Measurements from ENCODE around the gene MARCKSL1. TPM values are rescaled to one million over a fixed set of nuclear protein-coding genes. Genes with fewer than 3 reads are reported as not detected.

The MARCKSL1 gene
- total RNA-seq, result 10 to 100 TPM in 2 of 4 donors, 1 to 10 TPM in 2; 6.9 to 21.0 (median 11.1) TPM

DNA sequence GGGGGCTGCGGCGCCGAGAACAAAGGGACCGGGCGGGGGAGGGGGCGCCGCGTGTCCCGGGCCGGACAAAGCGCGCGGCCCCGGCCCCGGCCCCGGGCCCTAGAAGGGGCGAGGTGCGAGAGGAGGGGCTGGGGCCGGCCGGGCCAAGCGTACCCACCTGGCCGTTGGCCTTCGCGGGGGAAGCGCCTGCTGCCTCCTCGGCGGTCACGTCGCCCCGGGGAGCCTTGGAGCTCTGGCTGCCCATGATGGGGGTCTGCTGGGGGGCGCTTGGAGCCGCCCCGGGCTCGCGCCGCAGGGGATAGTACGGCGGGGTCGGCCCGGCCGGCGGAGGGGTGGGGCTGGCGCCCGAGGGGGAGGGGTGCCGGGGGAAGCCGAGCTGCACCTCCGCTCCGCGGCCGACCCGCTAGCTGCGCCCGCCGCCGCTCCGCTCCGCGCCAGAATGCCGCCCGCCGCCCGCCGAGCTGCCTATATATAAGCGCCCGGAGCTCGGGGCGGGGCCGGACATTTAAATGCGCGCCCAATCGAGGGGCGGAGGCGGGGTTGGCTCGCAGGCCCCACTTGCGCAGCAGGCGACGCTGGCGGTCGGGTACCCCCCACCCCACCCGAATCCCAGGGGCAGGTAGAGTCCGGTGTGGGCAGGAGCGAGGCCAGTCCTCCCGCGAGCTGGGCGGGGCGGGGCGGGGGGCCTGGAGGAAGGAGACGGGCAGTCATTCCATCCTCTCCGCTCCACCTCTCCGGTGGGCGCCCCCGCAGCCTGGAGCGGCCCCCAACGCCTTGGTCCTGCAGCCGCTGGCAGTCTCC lies at the start of gene MARCKSL1:
Gene MARCKSL1 (minus strand): TSS at position 444 of the 801 bp plus-strand sequence. CDS start 200 bp downstream, at position 244.
- DNase-seq (ENCODE audit: low spot score in 2 of 2), result peak; percentile 54 to 95
- H3K4me3 ChIP-seq (ENCODE audit: low read depth, poor library complexity, severe bottlenecking), result peak within 1 kb of the TSS; percentile 59
- intact Hi-C loops (cut with DNase I; ENCODE audit: low total_unique reads), result no loop called here
- 4 to 7% methylated on average over 14 to 30 of the region's 95 CpGs for WGBS, 2 donors
- TF ChIP-seq, protein P1, sequence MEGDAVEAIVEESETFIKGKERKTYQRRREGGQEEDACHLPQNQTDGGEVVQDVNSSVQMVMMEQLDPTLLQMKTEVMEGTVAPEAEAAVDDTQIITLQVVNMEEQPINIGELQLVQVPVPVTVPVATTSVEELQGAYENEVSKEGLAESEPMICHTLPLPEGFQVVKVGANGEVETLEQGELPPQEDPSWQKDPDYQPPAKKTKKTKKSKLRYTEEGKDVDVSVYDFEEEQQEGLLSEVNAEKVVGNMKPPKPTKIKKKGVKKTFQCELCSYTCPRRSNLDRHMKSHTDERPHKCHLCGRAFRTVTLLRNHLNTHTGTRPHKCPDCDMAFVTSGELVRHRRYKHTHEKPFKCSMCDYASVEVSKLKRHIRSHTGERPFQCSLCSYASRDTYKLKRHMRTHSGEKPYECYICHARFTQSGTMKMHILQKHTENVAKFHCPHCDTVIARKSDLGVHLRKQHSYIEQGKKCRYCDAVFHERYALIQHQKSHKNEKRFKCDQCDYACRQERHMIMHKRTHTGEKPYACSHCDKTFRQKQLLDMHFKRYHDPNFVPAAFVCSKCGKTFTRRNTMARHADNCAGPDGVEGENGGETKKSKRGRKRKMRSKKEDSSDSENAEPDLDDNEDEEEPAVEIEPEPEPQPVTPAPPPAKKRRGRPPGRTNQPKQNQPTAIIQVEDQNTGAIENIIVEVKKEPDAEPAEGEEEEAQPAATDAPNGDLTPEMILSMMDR (IDR thresholded peaks at IDR 0.05), result no peak
- TF ChIP-seq POLR2A (IDR thresholded peaks at IDR 0.05), result peak in 1 of 2 donors; percentile 21

- no peak for DNase-seq (ENCODE audit: low spot score in 2 of 2)
- TF ChIP-seq, protein P1 (IDR thresholded peaks at IDR 0.05), result no peak
- no peak for TF ChIP-seq POLR2A (IDR thresholded peaks at IDR 0.05)
- intact Hi-C loops (cut with DNase I; ENCODE audit: low total_unique reads), result no loop called here
- WGBS, 2 donors, result 88 to 93% methylated on average over 9 of the region's 9 CpGs
- H3K4me3 ChIP-seq (ENCODE audit: low read depth, poor library complexity, severe bottlenecking), result no peak overlapping the region
Observed at GRCh38 chr1:32380057-32380456, 44.0 kb upstream of the MARCKSL1 start.

DNA sequence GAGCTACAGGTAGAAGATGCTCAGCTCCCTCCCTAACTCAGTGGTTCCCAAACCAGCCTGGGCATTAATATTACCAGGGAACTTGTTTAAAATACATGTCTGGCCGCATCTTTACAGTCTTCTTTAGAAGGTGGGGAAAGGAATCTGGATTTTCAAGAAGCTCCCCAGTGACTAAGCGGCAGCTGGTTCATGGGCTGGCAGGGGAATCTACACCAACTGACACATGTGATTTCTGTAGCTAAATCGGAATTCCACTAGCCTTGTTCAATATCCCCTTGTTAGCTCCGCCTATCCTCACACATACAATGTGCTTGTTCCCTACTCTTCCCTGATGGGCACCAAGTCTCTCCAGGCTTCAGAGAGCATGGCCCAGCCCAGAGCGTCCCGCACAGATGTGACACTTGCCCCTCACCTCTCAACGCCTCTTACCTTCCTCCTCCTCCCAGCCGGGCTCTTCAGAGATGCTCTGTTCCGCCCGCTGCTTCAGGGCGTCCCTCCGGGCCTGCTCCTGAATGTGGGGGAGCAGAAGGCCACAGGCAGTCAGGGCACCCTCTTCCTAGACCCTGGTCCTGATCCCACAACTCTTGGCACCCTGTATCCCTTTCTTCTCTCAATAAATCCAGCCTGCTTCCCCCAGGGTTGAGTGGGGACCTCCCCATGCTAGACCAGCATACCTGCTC lies 41.6 kb upstream of the MARCKSL1 start:
- 87 to 91% methylated on average over 12 of the region's 12 CpGs for WGBS, 2 donors
- intact Hi-C loops (cut with DNase I; ENCODE audit: low total_unique reads), result no loop called here
- TF ChIP-seq, protein P1 (IDR thresholded peaks at IDR 0.05), result no peak
- no peak for TF ChIP-seq POLR2A (IDR thresholded peaks at IDR 0.05)
- no peak for DNase-seq (ENCODE audit: low spot score in 2 of 2)
- H3K4me3 ChIP-seq (ENCODE audit: low read depth, poor library complexity, severe bottlenecking), result no peak overlapping the region

- no peak for DNase-seq (ENCODE audit: low spot score in 2 of 2)
- TF ChIP-seq POLR2A (IDR thresholded peaks at IDR 0.05), result no peak
- H3K4me3 ChIP-seq (ENCODE audit: low read depth, poor library complexity, severe bottlenecking), result no peak overlapping the region
- WGBS, 2 donors, result 87 to 89% methylated on average over 11 of the region's 11 CpGs
- intact Hi-C loops (cut with DNase I; ENCODE audit: low total_unique reads), result no loop called here
Observed at GRCh38 chr1:32376199-32376598, 40.2 kb upstream of the MARCKSL1 start.

DNA sequence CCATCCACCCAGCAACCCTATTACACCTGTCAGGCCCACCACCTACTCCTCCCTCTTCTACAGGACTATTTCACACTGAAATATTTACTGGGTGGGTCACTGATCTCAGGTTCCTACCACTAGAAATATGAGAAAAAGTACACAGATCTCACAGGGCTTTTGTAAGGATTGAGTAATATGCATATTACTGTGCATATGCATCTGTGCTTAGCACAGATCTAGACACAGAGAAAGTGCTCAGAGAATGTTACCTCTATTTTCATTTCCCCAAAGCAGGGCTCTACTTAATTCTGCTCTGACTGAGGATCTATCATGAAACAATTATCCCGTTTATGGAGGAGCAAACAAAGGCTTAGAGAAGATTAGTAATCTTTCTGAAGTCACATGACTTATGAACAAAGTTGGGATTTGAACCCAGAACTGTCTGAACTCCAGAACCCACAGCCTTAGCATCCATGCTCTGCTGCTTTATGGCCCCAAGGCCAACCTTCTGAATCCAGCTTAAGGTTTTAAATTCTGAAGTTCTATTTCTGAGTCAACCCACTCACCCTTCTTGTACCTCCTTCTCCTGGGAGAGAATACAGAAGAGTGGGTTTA lies 38.1 kb upstream of the MARCKSL1 start:
- no peak for DNase-seq (ENCODE audit: low spot score in 2 of 2)
- TF ChIP-seq, protein P1 (IDR thresholded peaks at IDR 0.05), result no peak
- no peak for TF ChIP-seq POLR2A (IDR thresholded peaks at IDR 0.05)
- intact Hi-C loops (cut with DNase I; ENCODE audit: low total_unique reads), result no loop called here
- H3K4me3 ChIP-seq (ENCODE audit: low read depth, poor library complexity, severe bottlenecking), result no peak overlapping the region
- 63 to 81% methylated on average over 1 of the region's 1 CpG for WGBS, 2 donors

All from lower leg skin (tissue), 4 donors.